ENCODE measurements around the gene OR2AG2.
"Not testable (repeated sequence)": the region's sequence is repeated elsewhere in the genome, so short reads cannot be mapped to it uniquely, and the experiment has no call there.

The OR2AG2 gene, protein sequence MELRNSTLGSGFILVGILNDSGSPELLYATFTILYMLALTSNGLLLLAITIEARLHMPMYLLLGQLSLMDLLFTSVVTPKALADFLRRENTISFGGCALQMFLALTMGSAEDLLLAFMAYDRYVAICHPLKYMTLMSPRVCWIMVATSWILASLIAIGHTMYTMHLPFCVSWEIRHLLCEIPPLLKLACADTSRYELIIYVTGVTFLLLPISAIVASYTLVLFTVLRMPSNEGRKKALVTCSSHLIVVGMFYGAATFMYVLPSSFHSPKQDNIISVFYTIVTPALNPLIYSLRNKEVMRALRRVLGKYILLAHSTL
- 0 to 0.36 (median 0) reads per million in 4 experiments for total RNA-seq

DNA sequence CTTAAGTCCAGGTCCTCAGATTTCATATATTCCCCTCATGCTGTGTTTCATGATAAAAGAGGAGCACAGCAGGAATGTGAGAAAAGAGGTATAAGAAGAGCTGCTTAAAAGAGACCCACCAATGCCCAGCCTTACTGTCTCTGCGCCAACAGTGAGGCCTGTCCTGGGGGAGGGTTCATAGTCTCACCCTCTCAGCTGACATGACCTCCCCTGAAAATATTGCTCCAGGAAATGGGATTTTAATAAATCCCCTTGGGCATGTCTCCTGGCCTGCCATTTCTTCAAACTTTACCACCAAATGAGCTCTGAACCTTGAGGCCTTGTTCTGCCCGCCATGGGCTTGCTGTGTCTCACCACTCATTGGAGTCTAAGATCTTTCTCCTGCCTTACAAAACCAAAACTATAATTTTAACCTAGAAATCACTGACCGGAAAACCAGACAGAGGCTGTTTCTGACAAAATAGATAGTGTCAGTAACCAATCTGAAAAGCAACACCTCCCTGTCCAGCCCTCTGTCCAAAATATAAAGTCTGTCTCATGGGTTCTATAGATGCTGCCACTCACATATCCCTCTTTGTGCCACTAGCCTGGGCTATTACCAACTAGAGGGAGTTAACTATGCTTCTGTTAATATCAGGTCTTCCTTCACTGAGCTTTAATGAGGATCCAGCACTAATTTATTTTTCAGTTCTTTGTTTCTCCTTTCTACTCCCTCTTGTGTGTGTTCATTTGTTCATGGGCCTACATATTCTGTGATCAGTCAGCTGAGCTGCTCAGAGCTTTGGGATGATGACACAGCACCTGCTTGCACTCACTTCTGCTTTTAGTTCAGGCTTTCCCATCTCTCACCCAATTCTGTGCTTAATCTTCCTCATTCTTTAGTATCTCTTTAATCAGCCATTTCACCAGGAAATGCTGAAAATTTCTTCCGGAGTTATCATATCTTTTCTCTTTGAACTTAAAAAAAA lies at the start of gene OR2AG2:
TSS of gene OR2AG2 (minus strand) at position 51 of the 968 bp plus-strand sequence. CDS start 3,019 bp downstream, outside the sequence.
- no peak for DNase-seq

DNA sequence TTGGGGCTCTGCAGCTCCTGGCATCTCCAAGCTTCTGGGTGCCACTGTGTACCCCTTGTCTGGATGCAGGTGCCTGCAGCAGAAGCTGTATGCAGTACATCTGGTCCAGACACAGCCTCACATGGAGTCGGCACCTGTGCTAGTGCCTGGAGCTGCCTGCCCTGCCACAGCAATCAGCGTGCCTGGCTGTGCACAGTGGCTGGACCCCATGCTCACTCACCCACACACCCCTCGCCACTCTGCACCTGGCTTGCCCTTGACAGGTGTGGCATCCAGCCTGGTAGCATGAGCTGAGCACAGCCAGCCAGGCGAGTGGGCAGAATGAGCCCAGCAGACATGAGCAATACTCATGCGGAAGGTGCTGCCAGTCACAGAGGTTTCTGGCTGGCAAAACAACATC lies 47.2 kb upstream of the OR2AG2 start:
- no peak for DNase-seq

DNA sequence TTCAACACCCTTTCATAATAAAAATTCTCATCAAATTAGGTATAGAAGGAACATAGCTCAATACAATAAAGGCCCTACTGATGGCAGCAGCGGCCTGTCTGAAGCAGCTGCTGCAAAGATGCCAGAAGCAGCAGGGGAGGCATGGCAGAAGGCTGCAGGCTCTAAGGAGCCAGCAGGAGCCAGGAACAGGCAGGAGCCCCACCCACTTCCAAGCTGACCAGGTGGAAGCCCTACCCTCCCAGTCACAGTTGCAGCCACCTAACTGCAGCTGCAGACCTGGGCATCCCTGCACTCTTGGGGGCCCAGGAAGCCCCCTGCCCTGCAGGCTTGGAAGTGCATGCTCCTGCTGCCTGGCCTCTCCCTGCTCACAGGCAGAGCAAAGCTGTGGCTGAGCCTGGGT lies 45.9 kb upstream of the OR2AG2 start:
- no peak for DNase-seq

DNA sequence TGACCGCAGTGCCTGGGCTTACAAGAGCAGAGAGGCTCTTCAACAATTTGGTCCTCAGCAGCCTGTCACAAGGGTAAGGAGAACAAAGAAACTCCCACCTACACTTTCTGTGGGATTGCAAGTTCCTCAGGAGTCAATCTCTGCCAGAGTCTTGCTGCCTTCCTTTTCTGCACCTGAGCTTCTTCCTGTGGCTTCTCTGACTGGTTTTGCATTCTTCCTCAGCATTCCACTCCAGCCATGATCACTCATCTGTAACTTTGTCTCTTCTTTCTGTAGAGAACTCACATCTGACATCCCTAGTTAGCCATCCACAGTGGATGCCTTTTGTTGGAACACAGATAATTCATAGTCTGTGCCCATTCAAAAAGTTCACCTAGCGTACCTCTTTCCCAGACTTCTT lies 41.9 kb upstream of the OR2AG2 start:
- DNase-seq: no peak

DNA sequence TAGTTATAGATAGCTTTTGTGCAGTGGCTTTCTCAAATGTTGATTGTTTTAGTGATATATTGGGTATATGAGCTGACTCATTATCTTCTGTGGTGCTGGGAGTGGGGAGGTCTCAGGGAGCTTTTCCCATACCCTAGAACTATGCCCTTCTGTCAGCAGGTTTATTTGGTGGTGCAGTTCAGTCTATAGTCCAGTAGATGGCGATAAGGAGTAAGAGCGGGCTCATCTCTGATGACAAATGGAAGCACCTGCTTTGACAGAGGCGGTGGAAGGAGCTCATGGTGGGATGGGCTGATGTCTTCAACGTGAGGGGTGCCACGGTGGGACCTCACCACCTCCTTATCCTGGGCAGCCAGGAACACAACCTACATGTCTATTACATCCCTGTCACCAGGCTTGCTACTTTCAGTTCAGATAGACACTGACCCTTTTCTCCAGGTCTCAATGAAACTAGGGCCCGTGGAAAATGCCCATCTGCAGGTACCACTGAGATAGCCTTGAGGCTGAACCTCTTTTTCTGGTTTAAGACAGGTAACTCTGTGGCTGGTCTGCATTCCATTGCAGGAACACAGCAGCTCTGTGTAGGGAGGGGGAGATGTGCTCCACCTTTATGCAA lies 40.7 kb upstream of the OR2AG2 start:
- no peak for DNase-seq

DNA sequence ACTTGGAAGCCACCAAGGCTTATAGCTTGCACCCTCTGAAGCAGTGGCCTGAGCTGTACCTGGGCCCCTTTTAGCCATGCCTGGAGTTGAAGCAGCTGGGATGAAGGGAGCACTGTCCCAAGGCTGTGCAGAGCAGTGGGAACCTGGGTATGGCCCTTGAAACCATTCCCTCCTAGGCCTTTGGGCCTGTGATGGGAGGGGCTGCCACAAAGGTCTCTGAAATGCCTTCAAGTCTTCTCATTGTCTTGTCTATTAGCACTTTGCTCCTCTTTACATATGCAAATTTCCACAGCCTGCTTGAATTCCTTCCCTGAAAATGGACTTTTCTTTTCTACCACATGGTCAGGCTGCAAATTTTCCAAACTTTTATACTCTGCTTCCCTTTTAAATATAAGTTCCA lies 29.3 kb upstream of the OR2AG2 start:
- DNase-seq: not testable (repeated sequence)

DNA sequence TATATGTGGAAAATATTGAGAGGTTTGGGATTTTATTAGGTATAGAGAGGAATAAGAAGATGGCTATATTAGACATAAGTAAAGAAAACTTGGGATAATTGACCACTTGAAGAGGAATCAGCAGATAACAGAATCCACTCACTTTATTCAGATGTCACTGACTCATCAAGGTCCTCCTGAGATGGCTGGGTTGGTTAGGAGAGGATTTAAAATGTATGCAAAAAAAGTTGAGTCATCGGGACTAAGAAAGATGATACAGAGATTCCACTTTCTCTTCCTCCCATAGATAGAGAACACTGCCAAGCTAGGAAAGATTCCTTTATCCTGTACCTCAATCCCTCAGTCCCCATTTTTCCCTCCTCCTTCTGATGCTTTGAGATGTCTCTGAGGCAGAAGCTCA lies 27.6 kb upstream of the OR2AG2 start, which contains the start of gene OR6A2:
TSS of gene OR6A2 (minus strand) at position 288 of the 400 bp plus-strand sequence. CDS start 3,981 bp downstream, outside the sequence.
- DNase-seq: no peak

DNA sequence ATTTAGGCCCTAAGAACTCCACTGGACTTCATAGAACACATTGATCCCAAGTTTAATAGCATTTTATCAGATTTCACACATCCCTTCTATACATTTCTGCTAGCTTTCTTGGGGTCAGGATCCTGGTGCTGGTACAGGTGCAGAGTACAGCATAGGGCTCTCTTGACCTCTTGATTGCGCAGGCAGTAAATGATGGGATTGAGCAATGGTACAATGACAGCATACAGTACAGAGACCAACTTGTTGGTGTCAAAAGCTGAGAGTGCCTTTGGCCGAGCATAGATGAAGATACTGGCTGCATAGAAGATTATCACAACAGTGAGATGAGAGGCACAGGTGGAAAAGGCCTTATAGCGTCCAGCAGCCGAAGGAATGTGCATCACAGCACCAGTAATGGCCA lies 22.9 kb upstream of the OR2AG2 start:
- no peak for DNase-seq

DNA sequence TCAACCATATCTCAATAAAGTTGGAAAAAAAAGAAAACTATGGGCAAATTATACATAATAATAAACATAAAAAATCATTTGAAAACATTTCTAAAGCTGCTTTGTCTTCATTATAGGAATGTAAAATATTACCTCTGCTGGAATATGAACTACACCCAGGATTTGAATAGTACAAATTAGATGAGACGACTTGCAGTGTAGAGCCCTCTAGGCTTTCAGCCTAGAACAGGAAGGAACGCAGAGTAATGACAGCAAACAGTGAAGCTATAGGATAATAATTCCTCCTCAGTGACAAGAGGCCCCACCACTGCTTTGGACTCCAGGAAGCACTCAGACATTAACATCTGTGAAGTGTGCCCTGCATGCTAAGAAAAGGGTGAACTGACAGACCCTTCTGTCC lies 18.8 kb upstream of the OR2AG2 start:
- DNase-seq: no peak

DNA sequence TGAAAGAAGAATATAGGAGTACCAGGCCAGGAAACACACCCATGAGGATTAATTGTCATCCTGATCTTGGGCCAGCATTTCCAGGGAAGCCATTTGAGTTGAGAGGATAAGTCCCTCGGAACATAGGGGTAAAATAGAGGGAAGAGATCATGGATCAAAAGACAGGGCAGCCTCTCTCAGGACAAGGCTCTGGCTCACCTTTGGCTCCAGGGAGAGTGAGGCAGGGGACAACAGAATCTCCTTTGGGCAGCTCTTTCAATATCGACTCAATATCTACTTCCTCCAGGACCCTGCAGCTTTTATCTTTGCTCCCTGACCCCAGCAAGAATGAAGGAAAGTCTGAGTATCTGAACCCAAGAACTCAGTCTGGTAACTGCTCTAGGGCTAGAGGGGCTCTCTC lies 10.9 kb upstream of the OR2AG2 start, which contains the start of gene OR2AG1:
TSS of gene OR2AG1 (plus strand) at position 301 of the 400 bp plus-strand sequence. CDS start 2,018 bp downstream, outside the sequence.
- no peak for DNase-seq

DNA sequence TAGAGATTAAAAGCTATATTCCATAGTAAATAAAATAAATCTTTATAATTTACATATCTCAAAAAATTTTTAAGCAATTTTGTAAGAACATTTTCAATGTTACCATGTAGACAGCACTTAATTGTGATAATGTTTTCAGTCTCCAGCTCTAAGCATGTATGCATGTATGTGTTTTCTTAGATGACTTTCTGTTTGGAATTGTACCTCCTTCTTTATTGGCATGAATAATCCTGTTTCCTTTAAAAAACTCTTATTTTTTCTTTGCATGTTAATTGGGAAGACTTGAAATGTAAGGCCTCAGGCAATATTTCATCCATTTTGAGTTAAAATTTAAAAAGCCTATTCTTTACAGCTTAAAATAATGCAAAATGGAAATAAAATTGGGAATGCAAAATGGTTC lies 9.1 kb upstream of the OR2AG2 start:
- no peak for DNase-seq

DNA sequence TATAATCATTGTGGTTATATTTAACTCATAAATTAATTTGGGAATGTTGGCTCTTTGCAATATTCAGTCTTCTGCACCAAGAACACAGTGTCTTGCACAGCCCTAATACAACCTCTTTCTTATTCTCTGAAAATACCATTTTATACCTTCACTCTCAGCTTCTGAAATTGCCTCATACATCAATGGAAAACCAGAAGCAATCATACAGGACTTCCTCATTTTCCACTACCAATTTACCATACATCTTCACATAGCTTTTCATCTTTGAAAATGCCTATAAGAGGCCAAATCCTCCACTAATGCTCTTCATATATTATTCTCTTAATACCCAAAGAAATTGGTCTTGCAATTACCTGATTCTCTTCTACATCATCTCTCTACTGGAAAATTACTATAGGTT lies 6.7 kb upstream of the OR2AG2 start:
- DNase-seq: no peak

DNA sequence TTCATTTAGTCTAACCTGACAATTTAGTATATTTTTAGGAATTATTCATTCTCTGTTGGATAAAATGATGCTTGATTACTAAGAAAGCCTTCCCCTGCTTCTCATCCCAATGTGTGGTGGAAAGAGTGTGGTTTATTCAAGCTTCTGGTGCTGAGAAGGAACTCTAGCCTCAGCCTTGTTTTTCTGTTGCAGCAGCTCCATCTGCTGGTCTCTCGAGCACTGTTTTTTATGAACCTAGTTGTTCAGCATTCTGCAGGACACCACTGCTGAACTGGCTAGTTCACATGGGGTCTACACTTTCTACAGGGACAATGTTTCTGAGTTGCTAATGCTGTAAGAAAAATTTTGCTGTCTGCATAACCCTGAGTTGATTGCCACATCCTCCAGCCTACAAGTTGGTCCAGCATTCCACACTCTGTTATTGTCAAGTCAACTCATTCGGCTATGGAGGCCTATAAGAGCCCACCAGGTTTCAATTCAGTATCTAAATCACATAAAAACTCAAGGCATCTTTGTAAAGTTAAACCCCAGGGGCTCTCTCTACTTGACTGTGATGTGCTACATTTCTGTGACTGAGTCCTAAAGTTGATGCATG lies 14.3 kb downstream of the OR2AG2 start:
- peak; percentile 19 for DNase-seq

DNA sequence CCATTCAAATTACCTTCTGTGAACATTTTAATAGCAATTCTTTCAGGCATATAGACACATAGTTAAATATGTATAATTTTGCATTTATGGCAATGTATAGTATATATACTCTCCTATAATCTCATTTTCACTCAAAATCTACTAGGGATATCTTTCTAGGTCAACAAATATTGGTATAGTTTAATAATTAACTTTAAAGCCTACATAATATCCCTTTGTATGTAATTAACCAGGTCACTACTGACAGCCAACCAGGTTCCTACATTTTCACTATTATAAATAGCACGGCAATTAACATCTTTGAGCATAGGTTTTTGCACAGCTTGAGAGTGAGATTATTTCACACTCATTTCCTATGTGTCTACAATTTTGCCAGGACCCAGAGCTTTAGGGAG lies 15.8 kb downstream of the OR2AG2 start:
- DNase-seq: no peak

DNA sequence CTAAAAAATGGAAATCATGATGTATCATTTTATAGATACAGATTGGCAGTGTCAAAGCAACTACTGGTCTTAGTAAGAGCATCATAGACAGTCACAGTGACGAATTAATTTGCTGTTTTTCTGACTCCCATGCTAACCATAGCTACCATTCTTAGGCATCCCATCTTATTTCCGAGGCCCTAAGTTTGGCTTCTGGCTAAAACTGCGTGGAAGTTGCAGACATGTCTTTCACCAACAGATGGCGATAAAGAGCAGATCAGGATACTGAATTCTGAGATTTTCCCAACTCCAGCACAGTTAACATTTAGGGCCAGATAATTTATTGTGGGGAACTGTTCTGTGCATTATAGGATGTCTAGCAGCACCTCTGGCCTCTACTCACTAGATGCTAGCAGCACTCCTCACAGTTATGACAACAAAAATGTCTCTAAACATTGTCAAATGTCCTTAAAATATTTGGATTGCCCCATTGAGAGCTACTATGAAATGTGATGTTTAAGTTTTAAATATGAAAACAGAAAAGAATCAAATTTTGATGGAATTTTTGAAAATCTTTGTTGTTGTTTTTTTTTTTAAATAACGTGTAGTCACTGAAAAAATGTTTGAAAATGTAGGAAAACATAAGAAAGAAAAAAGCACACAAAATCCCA lies 16.3 kb downstream of the OR2AG2 start:
- DNase-seq: peak; percentile 21

DNA sequence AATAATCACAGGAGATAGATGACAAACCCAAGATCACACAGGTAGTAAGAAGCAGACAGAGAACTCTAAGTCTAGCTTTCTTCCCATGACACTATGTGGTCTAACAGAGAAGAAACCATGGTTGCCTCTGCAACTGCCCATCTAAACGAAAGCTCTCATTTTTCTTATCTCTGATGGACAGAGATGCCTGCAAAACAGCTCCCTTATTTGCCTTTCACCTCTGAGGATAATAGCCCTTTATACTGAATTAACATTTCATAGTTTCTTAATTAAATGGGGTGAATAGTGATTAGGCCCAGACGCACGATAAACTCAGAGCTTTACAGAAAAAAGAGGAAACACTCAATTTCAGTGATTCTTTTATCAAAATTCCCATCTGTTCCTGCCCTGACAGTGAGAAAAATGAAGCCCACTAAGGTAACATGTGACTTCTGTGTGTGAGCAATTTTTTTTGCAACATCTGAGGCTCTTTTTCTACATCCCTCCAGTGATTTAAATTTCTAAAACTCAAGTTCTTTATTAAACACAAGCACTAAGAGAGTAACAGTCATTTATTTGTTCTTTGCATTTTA lies 24.6 kb downstream of the OR2AG2 start:
- no peak for DNase-seq

DNA sequence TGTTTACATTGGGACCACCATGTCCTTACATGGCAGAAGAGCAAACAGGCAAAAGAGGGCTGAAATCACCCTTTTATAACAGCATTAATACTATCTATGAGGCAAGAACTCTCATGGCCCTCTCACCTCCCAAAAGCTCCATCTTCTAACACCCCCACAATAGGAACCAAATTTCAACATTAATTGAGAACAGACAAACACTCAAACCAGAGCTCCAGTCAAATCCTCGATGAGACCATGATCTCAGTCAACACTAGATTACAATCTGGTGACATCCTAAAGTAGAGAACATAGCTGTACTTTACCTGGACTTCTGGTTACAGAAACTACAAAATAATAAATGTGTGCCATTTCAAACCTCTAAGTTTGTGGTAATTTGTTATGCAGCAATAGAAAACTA lies 25.1 kb downstream of the OR2AG2 start:
- DNase-seq: no peak

DNA sequence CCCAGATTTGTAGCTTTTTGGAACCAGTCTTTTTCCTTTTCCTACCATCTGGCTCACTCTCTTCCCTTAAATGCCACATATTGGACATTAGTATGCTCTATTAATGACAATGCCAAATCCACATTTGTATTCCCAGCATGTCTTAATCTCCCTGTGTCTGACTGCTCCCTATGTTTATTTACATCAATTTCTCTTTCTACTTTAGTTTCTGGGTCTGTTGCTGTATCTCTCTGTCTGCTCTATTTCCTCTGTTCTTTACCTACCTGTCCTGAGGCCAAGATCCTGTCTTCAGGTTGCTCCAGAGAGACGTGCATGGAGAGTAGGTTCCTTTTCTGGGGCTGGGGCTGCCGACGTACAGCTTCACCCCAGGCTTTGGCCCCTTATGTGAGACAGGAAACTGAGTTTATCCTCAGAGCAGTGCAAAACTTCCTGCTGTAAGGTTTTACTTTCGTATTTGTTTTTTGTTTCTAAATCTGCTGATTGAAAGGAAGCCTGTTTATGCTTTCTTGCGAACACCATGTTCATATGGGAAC lies 25.6 kb downstream of the OR2AG2 start:
- no peak for DNase-seq

DNA sequence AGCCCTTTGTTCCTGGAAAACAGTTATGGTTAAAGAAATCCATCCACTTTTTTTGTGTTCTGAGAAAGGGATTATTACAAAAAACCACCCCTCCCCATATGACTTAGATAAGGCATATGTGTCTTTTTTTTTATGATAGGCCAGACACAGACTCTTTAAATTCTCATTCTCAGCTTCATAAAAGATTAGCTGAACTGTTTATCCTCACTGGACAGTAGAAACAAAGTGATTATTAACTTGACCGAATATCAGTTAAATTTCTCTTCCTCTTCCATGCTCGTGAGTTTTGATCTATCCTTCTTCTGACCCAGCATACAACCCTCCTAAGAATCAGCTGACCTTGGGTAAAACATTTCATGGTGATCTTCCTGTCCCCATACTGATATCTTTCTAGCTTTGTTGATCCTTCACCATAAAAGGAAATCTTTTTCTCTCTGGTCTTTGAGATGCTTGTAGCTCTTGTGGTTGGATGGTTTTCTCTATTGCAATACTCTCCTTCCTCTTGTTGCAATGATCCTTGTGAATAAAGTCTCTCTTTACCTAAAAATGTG lies 26.2 kb downstream of the OR2AG2 start:
- no peak for DNase-seq

DNA sequence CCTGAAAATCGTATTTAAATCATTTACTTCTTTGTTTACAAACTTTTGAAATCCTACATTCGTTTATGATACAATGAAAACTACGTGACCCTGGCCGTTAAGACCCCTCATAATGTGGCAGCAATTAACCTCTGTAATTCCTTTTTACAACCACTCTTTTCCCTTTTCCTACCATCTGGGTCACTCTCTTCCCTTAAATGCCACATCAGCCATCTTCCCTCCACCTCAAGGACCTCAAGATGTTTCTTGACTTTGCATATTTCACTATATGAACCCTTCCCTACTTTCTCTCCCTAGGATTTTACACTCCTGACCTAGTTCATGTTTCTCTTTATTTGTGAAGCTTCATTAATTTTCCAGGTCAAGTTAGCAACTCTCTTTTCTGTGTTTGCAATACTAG lies 26.8 kb downstream of the OR2AG2 start:
- DNase-seq: no peak

DNA sequence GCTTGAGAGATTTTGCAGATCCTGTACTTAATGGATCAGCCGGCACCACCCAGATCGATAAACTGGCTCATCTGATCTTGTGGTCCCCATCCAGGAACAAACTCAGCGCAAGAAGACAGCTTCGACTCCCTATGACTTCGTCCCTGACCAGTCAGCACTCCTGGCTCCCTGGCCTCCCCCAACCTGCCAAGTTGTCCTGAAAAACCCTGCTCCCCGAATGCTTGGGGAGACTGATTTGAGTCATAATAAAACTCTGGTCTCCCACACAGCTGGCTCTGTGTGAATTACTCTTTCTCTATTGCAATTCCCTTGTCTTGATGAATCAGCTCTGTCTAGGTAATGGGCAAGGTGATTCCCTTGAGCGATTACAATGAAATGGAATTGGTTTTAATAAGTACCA lies 29.5 kb downstream of the OR2AG2 start:
- DNase-seq: no peak

All from effector CD8-positive, alpha-beta T cell (primary cell).